Caco-2 (cell line): ENCODE measurements around the gene SBF2. TPM values are rescaled to one million over a fixed set of nuclear protein-coding genes. Genes with fewer than 3 reads are reported as not detected.
A peak's percentile ranks its signal among the peaks of the same experiment; 100 is the strongest.

ENCODE experiments used
- BruUV-seq: library from RNA; stranded (reverse); fragments of 400-500 nt; replicated peaks from 2 replicates; lab custom pipeline; 2021; lab: Mats Ljungman, UMichigan
- CTCF ChIA-PET: fragments of 300-600 bp; sonication (Branson Sonifier 250); formaldehyde crosslinking; loops from one replicate; lab custom pipeline; 2022; ENCODE audit warnings: antibody characterized with exemption; lab: Charles Lee
- POLR2A ChIA-PET: fragments of 300-600 bp; sonication (Branson Sonifier 250); formaldehyde crosslinking; loops from one replicate; lab custom pipeline; 2022; ENCODE audit warnings: antibody characterized with exemption; lab: Charles Lee
- DNase-seq, 2 experiments: peaks; one replicate each; pipeline versions ENCODE4 v3.0.0 to v3.0.0-alpha.2; 2020 to 2022
- H3K27me3 ChIP-seq: replicated peaks from 2 replicates; pipeline ENCODE4 v1.6.0; 2011; ENCODE audit warnings: low read length; ENCODE audit not compliant: control insufficient read depth, insufficient read depth
- H3K36me3 ChIP-seq: 2 replicates; pipeline ENCODE4 v1.5.1; 2011; ENCODE audit warnings: low read length; ENCODE audit not compliant: control insufficient read depth, insufficient read depth
- H3K4me1 ChIP-seq: fragments of 250-450 bp; sonication (Bioruptor Pico); 2 replicates; pipeline ENCODE4 v1.5.1; 2020; ENCODE audit warnings: mild to moderate bottlenecking
- H3K4me3 ChIP-seq: 2 replicates; pipeline ENCODE4 v1.5.1; 2011; ENCODE audit warnings: low read depth, mild to moderate bottlenecking, control low read depth, low read length
- H3K9me3 ChIP-seq: fragments of 250-450 bp; sonication (Bioruptor Pico); 2 replicates; pipeline ENCODE4 v1.5.1; 2020; ENCODE audit warnings: mild to moderate bottlenecking, moderate library complexity
- H3K27ac Mint-ChIP-seq: one replicate; pipeline ENCODE4 v1.8.0; 2022; ENCODE audit warnings: mixed read lengths; ENCODE audit not compliant: unreplicated experiment
- H3K27me3 Mint-ChIP-seq: one replicate; pipeline ENCODE4 v1.8.0; 2022; ENCODE audit warnings: mixed read lengths; ENCODE audit not compliant: insufficient read depth, unreplicated experiment
- H3K36me3 Mint-ChIP-seq: one replicate; pipeline ENCODE4 v1.8.0; 2022; ENCODE audit warnings: mild to moderate bottlenecking, mixed read lengths; ENCODE audit not compliant: insufficient read depth, unreplicated experiment
- H3K4me1 Mint-ChIP-seq: one replicate; pipeline ENCODE4 v1.8.0; 2022; ENCODE audit warnings: low read depth, mixed read lengths; ENCODE audit not compliant: unreplicated experiment
- H3K4me3 Mint-ChIP-seq: one replicate; pipeline ENCODE4 v1.8.0; 2022; ENCODE audit warnings: mild to moderate bottlenecking, moderate library complexity, mixed read lengths; ENCODE audit not compliant: unreplicated experiment
- H3K9me3 Mint-ChIP-seq: one replicate; pipeline ENCODE4 v1.8.0; 2022; ENCODE audit warnings: mixed read lengths; ENCODE audit not compliant: unreplicated experiment
- CTCF ChIP-seq, 2 experiments: fragments of 200-600 bp in 1 of 2; IDR thresholded peaks; 1 replicate in 1 of 2; 2 replicates in 1 of 2; pipeline versions ENCODE4 v1.5.1 to v1.8.0; 2011 to 2022; ENCODE audit warnings: antibody characterized with exemption in 1 of 2, control low read depth in 1 of 2, inconsistent platforms in 1 of 2, low read depth in 1 of 2, low read length in 1 of 2, mild to moderate bottlenecking in 1 of 2, moderate library complexity in 1 of 2; ENCODE audit not compliant: insufficient read depth in 1 of 2, severe bottlenecking in 1 of 2, unreplicated experiment in 1 of 2
- intact Hi-C: fragments of 100-400 bp; cut with micrococcal nuclease; formaldehyde crosslinking; loops from one replicate; pipeline ENCODE4 v1.10.0; 2022; ENCODE audit not compliant: unreplicated experiment
- total RNA-seq: library from RNA; stranded (reverse); gene quantifications from 2 replicates; pipeline ENCODE4 v1.2.3, GENCODE V29; 2022

Gene SBF2
- total RNA-seq, 1 experiment from 2014 or later = 72.2 TPM

GRCh38 chr11:10331548-10332289 is 37.7 kb upstream of the SBF2 start:
- ChIA-PET POLR2A (no interaction called here), CTCF (no interaction called here)
- no peaks in the 10 kb centered on the region for H3K36me3 Mint-ChIP-seq
- no peaks in the 10 kb centered on the region for H3K27me3 Mint-ChIP-seq
- no peak for TF ChIP-seq CTCF (IDR thresholded peaks at IDR 0.05; ENCODE audit: insufficient read depth in 1 of 2, low read depth in 1 of 2, low read length in 1 of 2, severe bottlenecking in 1 of 2, unreplicated experiment in 1 of 2)
- H3K4me3 ChIP-seq = no peak overlapping the region
- H3K27ac Mint-ChIP-seq = no peak overlapping the region
- DNase-seq = no peak
- no peaks in the 10 kb centered on the region for H3K9me3 Mint-ChIP-seq
- peaks cover 16% of the 10 kb centered on the region for H3K4me1 Mint-ChIP-seq
- BruUV-seq = no TSS peak
- intact Hi-C loops = no loop called here
- H3K36me3 ChIP-seq = no peaks in the 10 kb centered on the region
- no peak overlapping the region for H3K4me3 Mint-ChIP-seq
- no peaks in the 10 kb centered on the region for H3K9me3 ChIP-seq
- peaks cover 33% of the 10 kb centered on the region for H3K4me1 ChIP-seq
- H3K27me3 ChIP-seq = no peaks in the 10 kb centered on the region

GRCh38 chr11:10329935-10330334 is 35.9 kb upstream of the SBF2 start:
- Histone ChIP-seq H3K9me3 (no peaks in the 10 kb centered on the region), H3K4me3 (no peak overlapping the region), H3K27me3 (no peaks in the 10 kb centered on the region), H3K4me1 (peaks cover 49% of the 10 kb centered on the region), H3K36me3 (no peaks in the 10 kb centered on the region)
- H3K27me3 Mint-ChIP-seq = no peaks in the 10 kb centered on the region
- intact Hi-C loops = loop anchor here (2.0 to 5.0 kb wide), 4 partner anchors 127 to 718 kb away; partner anchors contain the start of gene AMPD3
- BruUV-seq = no TSS peak
- peaks cover 23% of the 10 kb centered on the region for H3K4me1 Mint-ChIP-seq
- H3K36me3 Mint-ChIP-seq = no peaks in the 10 kb centered on the region
- no peak for TF ChIP-seq CTCF (IDR thresholded peaks at IDR 0.05; ENCODE audit: insufficient read depth in 1 of 2, low read depth in 1 of 2, low read length in 1 of 2, severe bottlenecking in 1 of 2, unreplicated experiment in 1 of 2)
- DNase-seq = no peak
- peak overlapping the region; percentile 14 for H3K27ac Mint-ChIP-seq
- no peaks in the 10 kb centered on the region for H3K9me3 Mint-ChIP-seq
- CTCF ChIA-PET = interaction anchor here (1.7 kb wide), 1 partner anchor 37 kb away, joined by 11 read pairs; no protein-coding TSS in a partner anchor
- POLR2A ChIA-PET = no interaction called here
- H3K4me3 Mint-ChIP-seq = no peak overlapping the region

- no peaks in the 10 kb centered on the region for H3K36me3 Mint-ChIP-seq
- H3K27me3 Mint-ChIP-seq = no peaks in the 10 kb centered on the region
- no peaks in the 10 kb centered on the region for H3K9me3 Mint-ChIP-seq
- ChIA-PET CTCF (interaction anchor here (1.2 to 1.7 kb wide), 3 partner anchors 25 to 211 kb away, joined by 3 to 11 read pairs (median 11); partner anchors contain the start of genes ADM and RNF141), POLR2A (interaction anchor here (0.6 kb wide), 3 partner anchors 20 to 59 kb away, joined by 3 to 5 read pairs (median 4); no protein-coding TSS in a partner anchor)
- no peak for TF ChIP-seq CTCF (IDR thresholded peaks at IDR 0.05; ENCODE audit: insufficient read depth in 1 of 2, low read depth in 1 of 2, low read length in 1 of 2, severe bottlenecking in 1 of 2, unreplicated experiment in 1 of 2)
- peak overlapping the region; percentile 14 for H3K27ac Mint-ChIP-seq
- peaks cover 28% of the 10 kb centered on the region for H3K4me1 Mint-ChIP-seq
- H3K4me1 ChIP-seq = peaks cover 54% of the 10 kb centered on the region
- H3K36me3 ChIP-seq = no peaks in the 10 kb centered on the region
- H3K4me3 ChIP-seq = no peak overlapping the region
- no TSS peak for BruUV-seq
- no peaks in the 10 kb centered on the region for H3K9me3 ChIP-seq
- H3K27me3 ChIP-seq = no peaks in the 10 kb centered on the region
- intact Hi-C loops = loop anchor here (2.0 to 5.0 kb wide), 4 partner anchors 128 to 717 kb away; partner anchors contain the start of gene AMPD3
- no peak for DNase-seq
- no peak overlapping the region for H3K4me3 Mint-ChIP-seq
Measured at GRCh38 chr11:10329356-10329755, 35.3 kb upstream of the SBF2 start.
